KMS-11 (cell line): ENCODE measurements around the gene TAF1B.

ENCODE experiments used
- H2AFZ ChIP-seq: fragments of 200-600 bp; sonication (generic); 2 replicates; pipeline ENCODE4 v1.6.1; 2016; ENCODE audit warnings: antibody characterized with exemption, mixed run types, low read depth
- H3K27ac ChIP-seq: fragments of 200-600 bp; sonication (generic); 2 replicates; pipeline ENCODE4 v1.6.1; 2016; ENCODE audit warnings: mild to moderate bottlenecking, mixed run types
- H3K27me3 ChIP-seq: fragments of 200-600 bp; sonication (generic); 2 replicates; pipeline ENCODE4 v1.6.1; 2017; ENCODE audit warnings: mild to moderate bottlenecking, low read depth, mixed run types, moderate library complexity; ENCODE audit not compliant: insufficient read depth
- H3K36me3 ChIP-seq: fragments of 200-600 bp; sonication (generic); 2 replicates; pipeline ENCODE4 v1.6.1; 2017; ENCODE audit warnings: mild to moderate bottlenecking, mixed run types; ENCODE audit not compliant: insufficient read depth
- H3K4me1 ChIP-seq: fragments of 200-600 bp; sonication (generic); 2 replicates; pipeline ENCODE4 v1.6.1; 2016; ENCODE audit warnings: mild to moderate bottlenecking, low read depth, mixed run types; ENCODE audit not compliant: poor library complexity, severe bottlenecking
- H3K4me2 ChIP-seq: fragments of 200-600 bp; sonication (generic); 2 replicates; pipeline ENCODE4 v1.7.0; 2016; ENCODE audit warnings: mild to moderate bottlenecking, mixed run types
- H3K4me3 ChIP-seq: fragments of 200-600 bp; sonication (generic); IDR thresholded peaks from 2 replicates; pipeline ENCODE4 v1.6.1; 2017; ENCODE audit warnings: low read depth, low read length, mixed read lengths; ENCODE audit not compliant: insufficient read depth
- H3K79me2 ChIP-seq: fragments of 200-600 bp; sonication (generic); 2 replicates; pipeline ENCODE4 v1.6.1; 2016; ENCODE audit warnings: low read depth, mixed run types; ENCODE audit not compliant: insufficient read depth
- H3K9ac ChIP-seq: fragments of 200-600 bp; sonication (generic); 2 replicates; pipeline ENCODE4 v1.6.1; 2016; ENCODE audit warnings: mild to moderate bottlenecking, mixed run types
- H4K20me1 ChIP-seq: fragments of 200-600 bp; sonication (generic); 2 replicates; pipeline ENCODE4 v1.6.1; 2016; ENCODE audit warnings: mild to moderate bottlenecking, mixed run types; ENCODE audit not compliant: insufficient read depth
- CTCF ChIP-seq: fragments of 200-600 bp; sonication (generic); conservative IDR thresholded peaks from 2 replicates; pipeline ENCODE4 v1.6.1; 2017; ENCODE audit warnings: low read depth, mild to moderate bottlenecking, antibody characterized with exemption, low read length, moderate library complexity, mixed read lengths

The TAF1B gene

GRCh38 chr2:9807555-9808305 is 35.5 kb upstream of the TAF1B start:
- Histone ChIP-seq H3K79me2 (no peaks in the 10 kb centered on the region), H3K4me3 (no peak overlapping the region), H3K4me2 (no peak overlapping the region), H3K36me3 (no peaks in the 10 kb centered on the region), H3K4me1 (no peaks in the 10 kb centered on the region), H4K20me1 (no peaks in the 10 kb centered on the region), H3K9ac (no peak overlapping the region), H3K27ac (no peak overlapping the region), H3K27me3 (no peaks in the 10 kb centered on the region), H2AFZ (no peak overlapping the region)
- no peak for TF ChIP-seq CTCF

GRCh38 chr2:9808334-9809063 is 34.8 kb upstream of the TAF1B start:
- Histone ChIP-seq H4K20me1 (no peaks in the 10 kb centered on the region), H3K4me3 (no peak overlapping the region), H2AFZ (no peak overlapping the region), H3K9ac (no peak overlapping the region), H3K27me3 (no peaks in the 10 kb centered on the region), H3K4me2 (no peak overlapping the region), H3K4me1 (peaks cover under 1% of the 10 kb centered on the region), H3K27ac (no peak overlapping the region), H3K79me2 (no peaks in the 10 kb centered on the region), H3K36me3 (no peaks in the 10 kb centered on the region)
- TF ChIP-seq CTCF = no peak

GRCh38 chr2:9809064-9809356 is 34.3 kb upstream of the TAF1B start:
- Histone ChIP-seq H3K79me2 (no peaks in the 10 kb centered on the region), H3K4me1 (peaks cover 5% of the 10 kb centered on the region), H3K27ac (no peak overlapping the region), H4K20me1 (no peaks in the 10 kb centered on the region), H3K4me3 (no peak overlapping the region), H3K4me2 (no peak overlapping the region), H2AFZ (no peak overlapping the region), H3K27me3 (no peaks in the 10 kb centered on the region), H3K9ac (no peak overlapping the region), H3K36me3 (no peaks in the 10 kb centered on the region)
- no peak for TF ChIP-seq CTCF

- Histone ChIP-seq H3K36me3 (no peaks in the 10 kb centered on the region), H3K4me3 (no peak overlapping the region), H4K20me1 (no peaks in the 10 kb centered on the region), H3K9ac (no peak overlapping the region), H3K27ac (no peak overlapping the region), H3K27me3 (no peaks in the 10 kb centered on the region), H3K79me2 (no peaks in the 10 kb centered on the region), H3K4me1 (peaks cover 7% of the 10 kb centered on the region), H2AFZ (no peak overlapping the region), H3K4me2 (no peak overlapping the region)
- TF ChIP-seq CTCF = no peak
Observed at GRCh38 chr2:9809448-9810088, 33.7 kb upstream of the TAF1B start.
